Measurements from ENCODE around the gene NAALAD2. TPM values are rescaled to one million over a fixed set of nuclear protein-coding genes. Genes with fewer than 3 reads are reported as not detected.

The NAALAD2 gene
- total RNA-seq, 6 experiments from 2014 or later, result 0.13 to 1.4 (median 0.38) TPM

GRCh38 chr11:90187839-90188238 is 53.4 kb downstream of the NAALAD2 start:
- no peaks in the 10 kb centered on the region for H3K9me3 ChIP-seq
- no peak for ATAC-seq
- no peaks in the 10 kb centered on the region for H3K27me3 ChIP-seq
- WGBS (ENCODE audit: insufficient coverage, low coverage, low lambda C conversion rate, missing lambda C conversion rate), result 93% methylated on average over 3 of the region's 3 CpGs
- H3K4me1 ChIP-seq, result no peaks in the 10 kb centered on the region
- H3K4me3 ChIP-seq, result no peak overlapping the region
- no peak for DNase-seq
- intact Hi-C loops (cut with DNase I), result no loop called here
- TF ChIP-seq CTCF (IDR thresholded peaks at IDR 0.05) (no peak), POLR2A (IDR thresholded peaks at IDR 0.05) (no peak)
- no peak overlapping the region for H3K27ac ChIP-seq
- H3K36me3 ChIP-seq, result no peaks in the 10 kb centered on the region

GRCh38 chr11:90189011-90189410 is 54.5 kb downstream of the NAALAD2 start:
- Histone ChIP-seq H3K4me1 (no peaks in the 10 kb centered on the region), H3K27ac (no peak overlapping the region), H3K9me3 (no peaks in the 10 kb centered on the region), H3K27me3 (no peaks in the 10 kb centered on the region), H3K36me3 (no peaks in the 10 kb centered on the region), H3K4me3 (no peak overlapping the region)
- WGBS (ENCODE audit: insufficient coverage, low coverage, low lambda C conversion rate, missing lambda C conversion rate), result 95% methylated on average over 2 of the region's 2 CpGs
- intact Hi-C loops (cut with DNase I), result no loop called here
- TF ChIP-seq POLR2A (IDR thresholded peaks at IDR 0.05) (no peak), CTCF (IDR thresholded peaks at IDR 0.05) (no peak)
- no peak for ATAC-seq
- DNase-seq, result no peak

GRCh38 chr11:90192869-90193582 is 58.6 kb downstream of the NAALAD2 start:
- H3K27me3 ChIP-seq, result no peaks in the 10 kb centered on the region
- no peak overlapping the region for H3K4me3 ChIP-seq
- DNase-seq (no peak), ATAC-seq (no peak)
- intact Hi-C loops (cut with DNase I), result no loop called here
- H3K36me3 ChIP-seq, result peaks cover 0 to 3% (median 0%) of the 10 kb centered on the region in 4 donors
- no peaks in the 10 kb centered on the region for H3K9me3 ChIP-seq
- H3K4me1 ChIP-seq, result no peaks in the 10 kb centered on the region
- WGBS (ENCODE audit: insufficient coverage, low coverage, low lambda C conversion rate, missing lambda C conversion rate), result 85% methylated on average over 4 of the region's 4 CpGs
- H3K27ac ChIP-seq, result no peak overlapping the region
- TF ChIP-seq POLR2A (IDR thresholded peaks at IDR 0.05) (no peak), CTCF (IDR thresholded peaks at IDR 0.05) (no peak)

- Histone ChIP-seq H3K4me1 (no peaks in the 10 kb centered on the region), H3K9me3 (no peaks in the 10 kb centered on the region), H3K27ac (no peak overlapping the region), H3K4me3 (no peak overlapping the region), H3K27me3 (no peaks in the 10 kb centered on the region), H3K36me3 (peaks cover 0 to 20% (median 0%) of the 10 kb centered on the region in 4 donors)
- no peak for TF ChIP-seq POLR2A (IDR thresholded peaks at IDR 0.05)
- no peak for TF ChIP-seq CTCF (IDR thresholded peaks at IDR 0.05)
- intact Hi-C loops (cut with DNase I), result no loop called here
- ATAC-seq (no peak), DNase-seq (no peak)
- WGBS (ENCODE audit: insufficient coverage, low coverage, low lambda C conversion rate, missing lambda C conversion rate), result 75% methylated on average over 1 of the region's 1 CpG
Measured at GRCh38 chr11:90197377-90197776, 62.9 kb downstream of the NAALAD2 start.
